ENCODE measurements around the gene FAM229B. TPM values are rescaled to one million over a fixed set of nuclear protein-coding genes. Genes with fewer than 3 reads are reported as not detected.
"Not testable (repeated sequence)": the region's sequence is repeated elsewhere in the genome, so short reads cannot be mapped to it uniquely, and the experiment has no call there.

Gene FAM229B
- 69.3 TPM for total RNA-seq
- long read RNA-seq, transcript FAM229B-201 (4 exons, 2,543 nt), result major isoform, 35 of 45 reads
- long read RNA-seq, partial matches to known transcripts, result 2 of 45 reads
- long read RNA-seq, other reads (novel, unspliced or antisense), result 8 of 45 reads

DNA sequence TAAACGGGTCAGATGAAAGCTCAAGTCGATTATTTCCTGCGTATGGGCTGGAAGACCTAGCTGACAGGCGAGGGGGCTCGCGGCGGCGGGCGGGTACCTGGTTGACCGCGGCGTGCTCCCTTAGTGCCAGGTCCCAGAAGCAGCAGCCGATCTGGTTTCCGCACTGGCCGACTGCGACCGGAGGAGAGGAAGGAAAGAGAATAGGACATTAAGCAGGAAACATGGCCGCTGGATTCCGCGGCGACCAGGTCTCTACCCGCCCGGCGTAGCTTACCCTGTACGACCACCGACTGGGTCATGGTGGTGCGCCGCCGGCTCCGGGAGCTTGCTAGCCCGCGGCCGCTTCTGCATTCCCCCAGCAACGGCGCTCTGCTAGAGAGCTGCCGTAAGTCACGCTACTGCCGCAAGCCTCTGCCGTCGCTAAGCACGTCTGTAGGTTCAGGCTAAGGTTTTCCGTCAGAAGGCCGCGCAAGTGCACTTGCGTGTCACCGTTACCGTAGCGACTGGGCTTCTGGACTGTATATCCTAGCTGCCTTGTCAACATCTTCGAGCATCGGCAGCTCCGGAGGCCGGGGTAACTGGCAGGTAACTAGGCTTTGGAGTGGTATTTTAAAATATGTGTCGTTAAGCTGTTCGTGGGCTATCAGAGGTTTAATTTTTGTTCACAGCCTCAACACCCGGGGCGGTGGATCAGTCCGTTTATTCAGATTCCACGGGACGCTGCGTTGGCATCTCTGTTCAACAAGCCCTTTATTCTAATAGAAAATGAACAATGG, at the start of gene FAM229B, which contains the start of gene TUBE1:
FAM229B (plus strand) TSS at position 456 of the 776 bp plus-strand sequence. CDS start 11,693 bp downstream, outside the sequence.
TUBE1 (minus strand) TSS at position 347 of the 776 bp plus-strand sequence; CDS start at position 299, 48 bp downstream.
- intact Hi-C loops (cut with micrococcal nuclease), result no loop called here
- ATAC-seq, result peak; percentile 93
- peak; percentile 94 for DNase-seq

GRCh38 chr6:112037783-112038216, 49.6 kb upstream of the FAM229B start:
- ATAC-seq (peak; percentile 85), DNase-seq (peak; percentile 70)
- intact Hi-C loops (cut with micrococcal nuclease), result no loop called here

DNA sequence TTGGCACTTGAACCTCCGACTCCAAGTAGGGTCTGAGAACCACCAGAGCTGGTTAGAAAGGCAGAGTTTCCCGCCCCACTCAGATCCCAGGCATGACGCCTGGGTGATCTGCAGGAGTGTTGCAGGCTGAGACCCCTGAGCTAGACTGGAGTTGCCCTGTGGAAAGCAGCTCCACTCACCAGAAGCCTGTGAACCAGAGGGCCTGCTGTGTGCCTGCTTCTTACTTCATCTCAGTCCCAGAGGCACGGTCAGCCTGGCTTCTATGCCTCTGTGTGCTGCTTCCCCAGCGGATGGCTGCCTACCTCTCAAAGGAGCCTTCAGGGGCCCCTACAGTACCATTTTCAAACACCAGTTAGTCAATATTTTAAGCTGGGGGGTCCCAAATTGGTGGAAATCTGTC, 49.1 kb upstream of the FAM229B start:
- intact Hi-C loops (cut with micrococcal nuclease), result no loop called here
- DNase-seq, result no peak
- ATAC-seq, result no peak

DNA sequence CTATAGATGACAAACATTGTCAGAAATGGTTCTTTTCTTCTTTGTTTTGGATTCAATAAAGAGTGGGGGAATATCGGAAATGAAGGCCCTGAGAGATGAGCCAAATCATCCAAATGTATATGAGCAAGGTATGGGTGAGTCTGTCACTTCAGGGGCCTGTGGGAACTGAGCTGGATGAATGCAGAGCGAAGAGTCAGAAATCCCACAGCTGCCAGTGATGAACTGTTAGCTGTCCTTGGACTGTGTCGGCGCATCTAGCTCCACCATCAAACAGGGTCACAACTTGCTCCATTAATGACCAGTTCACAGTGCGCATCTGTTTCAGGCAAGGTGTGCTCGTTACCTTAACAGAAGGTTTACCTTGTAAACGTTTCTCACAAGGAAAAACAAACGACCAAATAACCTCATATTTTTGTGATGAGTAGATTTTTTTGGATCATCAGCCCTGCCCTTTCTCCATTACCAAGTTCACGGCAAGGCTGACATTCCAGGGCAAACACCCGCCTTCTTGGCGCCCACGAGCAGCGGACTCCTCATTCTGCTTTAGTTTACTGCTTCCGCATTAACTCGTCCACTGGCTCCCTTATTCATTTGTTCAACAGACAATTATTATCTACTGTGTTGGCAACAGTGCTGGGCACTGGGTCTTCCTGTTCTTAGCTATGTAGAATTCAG, 48.5 kb upstream of the FAM229B start:
- DNase-seq (no peak), ATAC-seq (no peak)
- intact Hi-C loops (cut with micrococcal nuclease), result no loop called here

- intact Hi-C loops (cut with micrococcal nuclease), result no loop called here
- ATAC-seq, result no peak
Observed at GRCh38 chr6:112039431-112039770, 48.0 kb upstream of the FAM229B start.

GRCh38 chr6:112040956-112041355, 46.4 kb upstream of the FAM229B start:
- intact Hi-C loops (cut with micrococcal nuclease), result no loop called here
- DNase-seq (no peak), ATAC-seq (no peak)

More at GRCh38 chr6:112039431-112039770, 48.0 kb upstream of the FAM229B start:
- no peak for DNase-seq

DNA sequence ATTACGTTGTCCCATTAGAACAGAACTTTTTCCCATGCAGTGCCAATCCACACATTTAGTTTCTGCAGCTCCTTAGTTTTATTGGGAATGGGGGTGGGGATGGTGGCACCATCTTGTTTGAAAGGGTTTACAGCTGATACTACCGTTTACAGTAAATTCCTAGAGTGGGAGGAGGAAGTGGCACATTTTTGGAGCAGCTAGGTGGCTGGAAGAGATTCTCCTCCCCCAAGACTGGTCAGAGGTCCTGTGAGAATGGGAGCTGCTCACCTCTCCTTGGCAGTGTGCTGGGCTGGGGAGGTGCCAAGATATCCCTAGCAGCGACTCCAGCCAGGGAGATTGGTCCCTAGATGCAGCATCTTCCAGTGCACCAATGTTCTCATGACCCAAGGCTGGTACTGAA, 45.9 kb upstream of the FAM229B start:
- no peak for DNase-seq
- ATAC-seq, result no peak
- intact Hi-C loops (cut with micrococcal nuclease), result no loop called here

DNA sequence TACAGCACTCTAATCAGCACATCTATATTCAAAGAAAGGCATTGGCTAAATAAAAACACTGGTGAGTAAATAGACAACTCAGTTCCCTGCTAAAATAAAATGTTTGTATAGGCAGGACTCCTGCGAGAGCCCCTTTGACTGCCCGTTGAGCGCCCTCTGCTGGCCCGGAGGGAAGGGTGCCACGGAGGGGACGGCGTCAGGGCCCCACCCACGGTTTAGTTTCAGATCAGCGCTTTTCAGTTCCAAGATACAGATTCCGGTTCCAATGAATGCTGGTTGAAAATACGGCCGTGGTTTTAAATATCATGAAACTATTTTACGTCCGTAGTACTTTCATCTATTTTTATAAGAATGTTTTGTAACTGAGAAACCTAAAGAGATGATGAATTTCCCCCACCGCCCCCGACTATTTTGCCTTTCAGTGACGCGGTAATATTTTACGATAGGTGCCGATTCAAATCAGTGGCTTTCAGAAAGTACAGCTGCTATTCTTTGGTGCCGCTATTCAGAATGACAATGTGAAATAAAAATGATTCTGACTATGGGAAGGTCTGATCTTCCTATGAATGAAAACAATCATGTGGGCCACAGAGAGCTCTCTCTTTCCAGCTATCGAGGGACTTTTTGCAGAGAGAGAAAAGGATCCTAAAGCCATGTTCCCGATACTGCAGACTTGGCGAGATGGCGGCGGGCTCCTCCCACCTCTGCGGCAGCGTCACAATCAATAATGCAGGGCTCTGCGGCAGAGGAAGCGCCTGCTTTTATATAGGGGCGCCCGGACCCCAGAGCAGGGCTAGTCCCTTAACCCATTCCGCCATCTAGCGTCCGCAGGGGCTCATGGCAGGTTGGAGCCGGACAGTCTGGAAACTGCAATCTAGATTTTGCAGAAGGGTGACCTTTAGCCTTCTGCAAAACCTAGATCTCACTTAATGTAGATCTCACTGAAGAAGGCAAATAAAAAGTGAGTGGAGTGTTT, 44.1 kb upstream of the FAM229B start:
- DNase-seq (peak; percentile 90), ATAC-seq (peak; percentile 96)
- intact Hi-C loops (cut with micrococcal nuclease), result no loop called here

GRCh38 chr6:112044196-112044595, 43.2 kb upstream of the FAM229B start:
- intact Hi-C loops (cut with micrococcal nuclease), result no loop called here
- DNase-seq, result no peak
- no peak for ATAC-seq

GRCh38 chr6:112044856-112045255, 42.5 kb upstream of the FAM229B start:
- DNase-seq (no peak), ATAC-seq (no peak)
- intact Hi-C loops (cut with micrococcal nuclease), result no loop called here

GRCh38 chr6:112047523-112047922, 39.9 kb upstream of the FAM229B start:
- ATAC-seq; intact Hi-C loops (cut with micrococcal nuclease); DNase-seq: not testable (repeated sequence)

- intact Hi-C loops (cut with micrococcal nuclease), result no loop called here
- DNase-seq (no peak), ATAC-seq (no peak)
Observed at GRCh38 chr6:112049026-112049799, 38.2 kb upstream of the FAM229B start.

- intact Hi-C loops (cut with micrococcal nuclease), result no loop called here
- no peak for ATAC-seq
- no peak for DNase-seq
Observed at GRCh38 chr6:112049996-112050395, 37.4 kb upstream of the FAM229B start.

DNA sequence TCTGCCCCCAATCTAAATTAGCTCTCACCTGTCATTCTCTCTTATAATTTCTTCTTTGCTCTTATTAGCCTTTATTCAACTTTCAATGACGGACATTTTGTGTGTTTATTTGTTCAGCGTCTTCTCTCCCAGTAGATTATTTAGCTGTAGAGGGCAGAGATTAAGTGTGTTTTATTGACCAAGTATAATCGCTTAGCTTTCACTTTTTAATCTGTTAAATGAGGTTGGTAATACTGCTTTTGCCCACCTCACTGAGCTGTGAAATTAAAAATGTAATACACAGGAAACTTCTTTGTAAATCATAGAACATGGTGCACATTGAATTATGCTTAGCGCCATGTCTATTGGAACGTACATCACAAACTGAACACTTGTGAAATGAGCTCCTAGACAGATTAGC, 37.0 kb upstream of the FAM229B start:
- ATAC-seq (no peak), DNase-seq (no peak)
- intact Hi-C loops (cut with micrococcal nuclease), result no loop called here

- ATAC-seq; DNase-seq; intact Hi-C loops (cut with micrococcal nuclease): not testable (repeated sequence)
Observed at GRCh38 chr6:112051251-112051740, 36.1 kb upstream of the FAM229B start.

DNA sequence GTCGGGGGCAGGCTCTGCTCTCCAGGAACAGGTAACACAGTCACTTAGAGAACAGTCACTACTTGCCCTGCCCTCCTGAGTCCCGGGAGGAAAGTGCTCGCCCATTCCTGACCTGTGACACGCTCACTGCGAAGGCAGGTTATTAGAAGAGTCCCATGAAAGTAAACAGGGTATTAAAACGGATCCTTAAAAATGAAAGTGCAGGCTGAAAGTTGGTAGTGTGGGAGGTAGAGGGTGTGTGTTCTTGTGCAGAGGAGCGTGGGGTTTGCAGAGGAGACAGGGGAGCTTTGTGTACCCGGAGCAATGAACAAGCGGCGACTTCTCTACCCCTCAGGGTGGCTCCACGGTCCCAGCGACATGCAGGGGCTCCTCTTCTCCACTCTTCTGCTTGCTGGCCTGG, 33.4 kb upstream of the FAM229B start, which contains the start of gene CCN6:
CCN6 (plus strand) TSS at position 104 of the 400 bp plus-strand sequence; CDS start at position 358, 254 bp downstream.
- intact Hi-C loops (cut with micrococcal nuclease), result no loop called here
- DNase-seq (no peak), ATAC-seq (no peak)

DNA sequence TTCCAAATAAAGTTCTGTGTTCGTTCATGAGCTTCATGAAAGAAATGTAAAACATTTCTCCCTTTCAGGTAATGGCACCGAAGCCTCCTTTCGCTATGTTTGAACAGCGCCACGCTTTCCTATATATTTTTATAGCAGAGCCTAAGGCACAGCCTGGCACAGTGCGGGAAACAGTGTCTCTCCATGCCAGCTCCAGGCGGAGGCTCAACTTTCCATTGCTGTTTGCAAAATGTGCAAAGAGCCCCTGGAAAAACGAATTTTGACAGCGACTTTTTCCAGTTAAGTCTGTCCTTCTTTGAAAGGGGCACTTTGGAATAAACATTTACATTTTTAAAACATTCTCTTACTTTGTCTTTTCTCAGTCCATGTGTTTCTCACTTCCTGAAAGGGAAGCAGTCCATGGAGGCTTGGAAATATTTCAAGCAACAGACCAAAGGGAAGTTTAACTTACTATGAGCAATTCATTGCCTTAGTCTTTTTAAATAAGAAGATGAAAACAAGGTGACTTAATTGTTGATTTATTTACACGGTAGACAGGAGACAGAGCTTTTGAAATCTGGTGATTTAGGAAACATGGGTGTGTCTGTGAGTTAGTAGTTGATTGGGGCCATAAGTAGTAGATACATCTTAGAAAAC, 32.7 kb upstream of the FAM229B start:
- intact Hi-C loops (cut with micrococcal nuclease), result no loop called here
- ATAC-seq, result no peak

More for the DNA sequence above, 32.7 kb upstream of the FAM229B start:
- DNase-seq, result no peak

Measured in left ventricle myocardium superior (tissue), 1 donor.